ENCODE measurements around the gene NPIPA2.
"Not testable (repeated sequence)": the region's sequence is repeated elsewhere in the genome, so short reads cannot be mapped to it uniquely, and the experiment has no call there.

Gene NPIPA2

GRCh38 chr16:14742273-14743128 lies at the start of gene NPIPA2:
NPIPA2 (plus strand) TSS chr16:14742533; CDS start chr16:14748066, 5,533 bp downstream.
- DNase-seq, result not testable (repeated sequence)

DNA sequence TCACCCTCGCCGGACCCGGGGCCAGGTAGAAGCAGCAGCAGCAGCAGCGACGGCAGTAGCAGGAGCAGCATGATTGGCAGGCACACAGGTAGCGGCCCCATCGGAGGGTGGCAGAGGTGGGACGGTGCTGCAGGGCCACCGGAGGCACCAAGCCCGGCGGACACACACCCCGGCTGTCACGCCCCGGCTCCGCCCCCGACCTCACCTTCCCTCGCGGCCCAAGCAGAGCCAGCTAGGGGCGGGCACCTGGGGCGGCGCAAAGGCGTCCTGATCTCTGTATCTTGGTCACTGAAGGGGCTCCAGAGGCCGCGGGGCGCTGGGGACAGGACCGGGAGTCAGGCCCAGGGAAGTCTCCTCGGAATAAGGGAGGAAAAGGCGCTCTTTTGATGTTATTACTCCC lies 48.2 kb upstream of the NPIPA2 start, which contains the start of gene PLA2G10:
Gene PLA2G10, minus strand, starts transcription at position 180 of the 400 bp plus-strand sequence. Its CDS starts 79 bp downstream, at position 101.
- DNase-seq, result not testable (repeated sequence)

GRCh38 chr16:14701859-14702258 lies 40.5 kb upstream of the NPIPA2 start:
- DNase-seq, result not testable (repeated sequence)

DNA sequence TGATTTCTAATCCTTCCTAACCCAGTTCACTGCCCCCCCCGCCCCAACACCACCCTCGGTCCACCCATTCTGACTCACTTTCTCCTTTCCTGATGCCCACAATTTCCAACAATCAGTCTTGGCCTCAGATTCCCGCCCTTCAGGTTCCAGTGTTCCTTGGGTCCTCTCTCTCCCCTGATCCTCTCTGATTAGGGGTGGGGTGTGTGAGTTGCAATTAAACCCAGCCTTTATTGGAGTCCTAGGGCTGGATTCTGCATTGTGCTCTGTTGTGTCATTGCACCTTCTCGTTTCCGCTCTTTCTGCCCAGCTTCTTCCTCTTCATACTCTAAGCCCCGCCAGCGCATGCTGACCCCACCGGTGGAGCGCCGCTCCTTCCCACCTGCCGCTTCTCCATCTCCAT lies 39.7 kb upstream of the NPIPA2 start:
- not testable (repeated sequence) for DNase-seq

DNA sequence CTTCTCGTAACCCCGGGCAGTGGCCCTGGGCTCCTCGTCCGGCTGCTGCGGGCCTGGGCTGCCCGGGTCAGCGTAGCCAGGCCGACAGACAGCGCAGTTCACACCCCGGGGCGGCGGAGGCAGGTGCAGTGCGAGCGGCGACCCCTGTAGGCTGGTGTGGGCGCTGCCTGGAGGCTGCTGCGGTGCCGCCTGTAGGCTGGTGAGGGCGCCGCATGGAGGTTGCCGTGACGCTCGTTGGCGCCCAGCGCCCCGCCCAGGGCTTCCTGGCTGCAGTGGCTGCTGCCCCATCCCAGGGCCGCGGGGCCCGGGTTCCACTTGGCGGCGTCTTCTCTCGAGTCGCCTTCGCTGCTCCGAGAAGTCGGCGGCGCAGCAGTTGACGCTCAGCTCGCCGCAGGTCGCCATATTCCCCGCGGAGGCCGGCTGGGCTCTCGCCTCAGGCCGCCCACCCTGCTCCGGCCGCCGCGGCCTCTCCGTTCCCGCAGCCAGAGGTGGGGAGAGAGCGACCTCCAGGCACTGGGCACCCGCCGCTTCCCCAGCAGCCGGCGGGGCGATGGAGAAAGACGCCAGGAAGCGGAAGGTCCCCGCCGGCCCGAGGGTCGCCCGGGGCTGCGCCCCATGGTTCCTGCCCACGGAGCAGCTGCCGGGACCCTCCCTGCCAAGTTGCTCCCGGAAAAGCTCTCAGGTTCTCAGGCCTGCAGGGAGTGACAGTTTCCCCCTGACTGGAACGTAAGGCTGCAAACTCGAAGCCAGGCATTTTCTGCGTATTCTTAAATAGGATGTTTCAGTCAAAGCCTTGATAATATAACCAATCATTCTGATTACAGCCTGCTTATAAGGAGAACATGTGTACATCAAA lies 38.9 kb upstream of the NPIPA2 start, which contains the start of gene NPIPA3:
Gene NPIPA3, plus strand, starts transcription at position 256 of the 856 bp plus-strand sequence. CDS start 5,533 bp downstream, outside the sequence.
- not testable (repeated sequence) for DNase-seq

- not testable (repeated sequence) for DNase-seq
These were observed 9.1 kb upstream of the NPIPA2 start for GRCh38 chr16:14733233-14733632.

GRCh38 chr16:14740832-14741385 lies 1.4 kb upstream of the NPIPA2 start:
- DNase-seq, result not testable (repeated sequence)

DNA sequence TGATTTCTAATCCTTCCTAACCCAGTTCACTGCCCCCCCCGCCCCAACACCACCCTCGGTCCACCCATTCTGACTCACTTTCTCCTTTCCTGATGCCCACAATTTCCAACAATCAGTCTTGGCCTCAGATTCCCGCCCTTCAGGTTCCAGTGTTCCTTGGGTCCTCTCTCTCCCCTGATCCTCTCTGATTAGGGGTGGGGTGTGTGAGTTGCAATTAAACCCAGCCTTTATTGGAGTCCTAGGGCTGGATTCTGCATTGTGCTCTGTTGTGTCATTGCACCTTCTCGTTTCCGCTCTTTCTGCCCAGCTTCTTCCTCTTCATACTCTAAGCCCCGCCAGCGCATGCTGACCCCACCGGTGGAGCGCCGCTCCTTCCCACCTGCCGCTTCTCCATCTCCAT lies 539 bp upstream of the NPIPA2 start:
- DNase-seq, result not testable (repeated sequence)

- not testable (repeated sequence) for DNase-seq
These were observed 31.3 kb downstream of the NPIPA2 start for GRCh38 chr16:14773654-14774053.

- DNase-seq, result not testable (repeated sequence)
These were observed 33.3 kb downstream of the NPIPA2 start for GRCh38 chr16:14775624-14776023.

DNA sequence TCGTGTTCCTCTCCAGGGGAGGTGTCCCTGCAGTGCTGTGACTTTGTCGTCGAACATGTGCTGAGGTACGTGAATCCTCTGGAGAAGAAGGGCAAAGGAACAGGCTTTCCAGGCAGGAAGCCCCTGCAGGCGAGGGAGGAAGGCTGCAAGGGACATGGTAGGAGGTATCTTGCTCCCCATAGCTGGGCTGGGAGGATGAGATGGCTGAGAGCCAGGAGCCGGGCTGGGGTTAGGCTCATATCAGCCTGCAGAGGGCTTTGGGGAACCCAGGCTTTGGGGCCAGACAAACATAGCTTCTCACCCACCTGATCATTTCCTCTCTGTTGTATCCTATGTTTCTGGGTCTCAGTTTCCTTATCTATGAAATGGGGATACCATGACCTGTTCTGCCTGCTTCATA lies 34.4 kb downstream of the NPIPA2 start:
- DNase-seq, result not testable (repeated sequence)

- DNase-seq, result not testable (repeated sequence)
These were observed 37.1 kb downstream of the NPIPA2 start for GRCh38 chr16:14779368-14779877.

DNA sequence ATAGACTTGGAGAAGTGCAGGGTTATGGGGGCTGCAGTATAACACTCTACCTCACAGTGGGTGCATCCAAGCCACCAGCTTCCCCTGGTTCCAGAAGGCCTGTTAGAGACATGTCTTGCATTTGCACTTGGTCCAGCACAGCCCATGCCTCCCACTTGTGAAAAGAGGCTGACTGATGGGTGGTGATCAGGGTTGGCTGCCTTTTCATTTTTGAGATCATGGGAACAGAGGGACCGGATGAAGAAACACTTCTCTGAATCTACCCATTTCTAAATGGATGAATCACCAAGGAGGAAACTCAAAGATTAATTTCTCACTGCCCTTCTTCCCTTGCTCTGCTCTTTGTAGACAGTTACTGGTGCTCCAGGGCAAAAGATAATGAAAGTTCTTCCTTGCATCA lies 43.8 kb downstream of the NPIPA2 start:
- DNase-seq, result not testable (repeated sequence)

DNA sequence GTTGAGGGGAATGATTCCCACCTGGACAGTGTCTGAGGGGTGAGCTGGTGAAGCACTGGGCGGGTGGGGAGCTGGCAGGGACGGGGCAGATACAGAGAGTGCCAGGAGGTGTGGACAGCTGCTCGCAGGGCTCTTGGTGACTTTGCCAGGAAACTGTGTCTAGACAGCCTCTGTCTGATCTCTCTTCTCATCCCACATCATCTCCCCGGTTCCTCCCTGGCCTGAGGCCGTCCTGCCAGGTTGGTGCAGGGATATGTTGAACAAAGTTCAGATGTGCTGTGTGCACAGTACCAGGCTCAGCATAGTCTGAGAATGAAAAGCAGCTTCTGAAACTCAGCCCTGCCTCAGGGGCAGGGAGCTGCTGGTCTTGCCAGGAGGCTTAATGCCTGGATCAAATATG lies 47.2 kb downstream of the NPIPA2 start:
- DNase-seq, result not testable (repeated sequence)

- not testable (repeated sequence) for DNase-seq
These were observed 48.1 kb downstream of the NPIPA2 start for GRCh38 chr16:14790320-14790956.

DNA sequence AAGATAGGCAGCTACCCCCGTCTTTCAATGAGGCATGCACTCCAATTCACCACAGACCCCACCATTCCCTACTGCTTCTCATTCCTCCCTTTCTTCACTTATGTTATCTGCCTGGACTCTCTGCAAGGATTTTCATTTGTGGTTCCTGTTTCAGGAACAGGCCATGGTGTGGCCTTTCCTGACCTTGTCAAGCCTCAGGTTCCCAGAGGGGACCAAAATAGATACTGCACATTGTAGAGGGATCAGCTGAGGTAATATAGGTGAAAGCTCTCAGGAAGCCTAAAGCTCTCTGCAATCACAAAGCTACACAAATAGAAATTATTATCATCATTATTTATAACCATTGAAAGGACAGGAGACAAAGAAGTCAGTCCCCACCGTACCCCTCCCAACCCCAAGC lies 50.6 kb downstream of the NPIPA2 start:
- DNase-seq, result not testable (repeated sequence)

DNA sequence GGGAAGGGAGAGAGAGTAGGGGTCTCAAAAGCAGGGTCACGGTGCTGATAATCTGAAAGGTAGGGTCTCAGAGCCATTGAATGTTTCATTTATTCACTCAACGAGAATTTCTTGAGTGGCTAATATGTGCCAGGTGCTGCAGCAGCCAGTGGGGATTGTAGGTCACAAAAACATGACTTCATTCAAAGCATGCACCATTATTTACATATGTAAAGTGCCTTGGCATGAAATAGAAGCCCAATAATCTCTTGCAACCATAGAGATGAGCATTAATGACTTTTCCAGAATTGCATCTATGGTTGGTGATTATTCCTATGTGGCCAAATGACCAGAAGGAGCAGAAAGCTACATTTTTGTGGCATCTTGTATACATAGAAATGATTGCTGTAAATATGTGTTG lies 55.2 kb downstream of the NPIPA2 start:
- not testable (repeated sequence) for DNase-seq

DNA sequence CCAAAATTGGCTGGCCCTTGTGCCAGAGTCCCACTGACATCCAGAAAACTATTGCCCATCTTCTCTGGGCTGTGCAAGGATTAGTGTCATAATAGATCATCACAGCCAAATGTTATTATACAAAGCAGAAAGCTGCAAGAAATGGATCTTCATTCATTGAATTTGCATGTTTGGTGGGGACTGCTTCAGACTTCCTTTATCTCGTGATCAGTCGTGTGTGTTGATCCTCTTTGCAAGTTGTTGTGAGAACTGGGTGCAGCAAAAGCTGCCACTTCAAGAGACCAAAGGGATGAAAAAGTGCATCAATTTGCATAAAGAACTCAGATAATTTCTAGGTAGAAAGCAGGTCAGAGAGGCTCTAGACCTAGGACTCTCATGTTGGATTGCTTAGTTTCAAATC lies 61.2 kb downstream of the NPIPA2 start:
- not testable (repeated sequence) for DNase-seq

DNA sequence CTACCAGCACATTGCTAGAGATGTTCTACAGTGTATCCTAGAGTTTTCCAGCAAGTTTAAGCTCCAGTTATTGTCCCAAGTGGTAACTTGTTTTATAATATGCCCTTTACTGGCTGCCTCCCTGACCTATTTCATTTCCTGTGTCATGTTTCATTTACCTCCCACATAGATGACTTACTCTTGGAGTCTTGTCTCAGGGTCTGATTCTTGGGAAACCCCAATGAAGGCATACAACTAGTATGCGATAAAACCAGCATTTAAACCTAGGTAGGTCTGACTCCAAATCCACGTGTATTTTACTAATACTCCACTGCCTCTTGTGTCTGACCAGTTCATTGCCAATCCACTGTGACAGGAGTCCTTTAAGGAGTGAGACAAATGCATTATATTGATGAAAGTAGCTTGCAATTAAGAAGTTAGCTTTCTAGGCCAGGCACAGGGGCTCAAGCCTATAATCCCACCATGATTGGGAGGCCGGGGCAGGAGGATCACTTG lies 64.9 kb downstream of the NPIPA2 start:
- DNase-seq, result not testable (repeated sequence)

DNA sequence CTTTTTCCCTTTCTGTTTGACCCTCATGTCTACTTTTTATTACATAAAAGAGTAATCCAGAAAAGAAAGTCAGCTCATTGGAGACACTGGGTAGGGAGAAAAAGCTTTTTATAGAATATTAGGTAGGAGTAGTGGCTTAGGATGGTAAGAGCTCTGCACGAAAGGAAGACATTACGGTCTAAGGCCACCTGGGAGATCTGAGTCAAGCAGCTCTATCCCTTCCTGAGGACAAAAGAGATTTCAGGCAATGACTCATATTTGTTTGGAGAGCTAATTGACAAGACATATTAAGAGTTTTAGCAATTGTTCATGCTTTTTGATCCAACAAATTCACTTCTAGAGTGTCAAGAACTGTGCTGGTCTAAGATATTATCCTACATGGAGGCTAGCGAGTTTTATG lies 71.6 kb downstream of the NPIPA2 start:
- DNase-seq, result not testable (repeated sequence)

Data from KG1 (cell line).